Glutamatergic neuron (in vitro differentiated cells): ENCODE results near the gene ENDOV. TPM values are rescaled to one million over a fixed set of nuclear protein-coding genes. Genes with fewer than 3 reads are reported as not detected.

Experiments used
- DNase-seq: peaks from one replicate; pipeline ENCODE4 v3.0.0; 2022
- H3K27ac Mint-ChIP-seq: one replicate; pipeline ENCODE4 v1.8.0; 2020; ENCODE audit warnings: mild to moderate bottlenecking, mixed read lengths, inconsistent platforms; ENCODE audit not compliant: unreplicated experiment
- H3K27me3 Mint-ChIP-seq: one replicate; pipeline ENCODE4 v1.8.0; 2020; ENCODE audit warnings: mild to moderate bottlenecking, moderate library complexity, mixed read lengths, inconsistent platforms; ENCODE audit not compliant: unreplicated experiment
- H3K36me3 Mint-ChIP-seq: one replicate; pipeline ENCODE4 v1.8.0; 2020; ENCODE audit warnings: mild to moderate bottlenecking, mixed read lengths, inconsistent platforms; ENCODE audit not compliant: unreplicated experiment
- H3K4me1 Mint-ChIP-seq: one replicate; pipeline ENCODE4 v1.8.0; 2020; ENCODE audit warnings: mild to moderate bottlenecking, low read depth, mixed read lengths, inconsistent platforms; ENCODE audit not compliant: unreplicated experiment
- H3K4me3 Mint-ChIP-seq: one replicate; pipeline ENCODE4 v1.8.0; 2020; ENCODE audit warnings: mild to moderate bottlenecking, mixed read lengths, inconsistent platforms; ENCODE audit not compliant: unreplicated experiment
- H3K9me3 Mint-ChIP-seq: one replicate; pipeline ENCODE4 v1.8.0; 2020; ENCODE audit warnings: mild to moderate bottlenecking, moderate library complexity, mixed read lengths, inconsistent platforms; ENCODE audit not compliant: unreplicated experiment
- total RNA-seq: library from RNA; stranded (reverse); fragmentation: NEBNext Ultra II Directional; extraction: Animal tissue kit (Norgen Biotek cat#: 25700); gene quantifications from one replicate; pipeline ENCODE4 v1.2.1, GENCODE V29; 2021; ENCODE audit not compliant: unreplicated experiment
- TF ChIP-seq, protein P1 (sequence below): fragments of 200-600 bp; sonication (generic); IDR thresholded peaks from one replicate; pipeline ENCODE4 v1.5.0; 2021; ENCODE audit not compliant: partially characterized antibody, unreplicated experiment

Gene ENDOV
- total RNA-seq, 1 donor from 2014 or later = 42.1 TPM

DNA sequence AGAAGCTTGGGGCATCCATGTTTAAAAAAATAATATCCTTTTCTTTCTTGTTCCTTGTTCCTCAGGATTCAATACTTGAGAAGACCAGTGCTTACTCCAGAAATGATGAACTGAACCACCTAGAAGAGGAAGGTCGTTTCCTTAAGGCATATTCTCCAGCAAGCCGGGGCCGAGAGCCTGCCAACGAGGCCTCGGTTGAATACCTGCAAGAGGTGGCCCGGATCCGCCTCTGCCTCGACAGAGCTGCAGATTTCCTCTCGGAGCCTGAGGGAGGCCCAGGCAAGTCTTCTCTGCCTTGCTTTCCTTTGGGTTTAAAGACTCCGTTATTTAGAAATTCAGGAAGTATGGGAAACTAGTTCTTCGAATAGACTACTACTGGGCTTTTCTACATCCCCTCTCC lies 42.5 kb upstream of the ENDOV start:
- no peak overlapping the region for H3K4me3 Mint-ChIP-seq
- peaks cover under 1% of the 10 kb centered on the region for H3K27me3 Mint-ChIP-seq
- peaks cover 8% of the 10 kb centered on the region for H3K4me1 Mint-ChIP-seq
- no peak overlapping the region for H3K27ac Mint-ChIP-seq
- no peaks in the 10 kb centered on the region for H3K36me3 Mint-ChIP-seq
- H3K9me3 Mint-ChIP-seq = peaks cover 1% of the 10 kb centered on the region
- TF ChIP-seq, protein P1, sequence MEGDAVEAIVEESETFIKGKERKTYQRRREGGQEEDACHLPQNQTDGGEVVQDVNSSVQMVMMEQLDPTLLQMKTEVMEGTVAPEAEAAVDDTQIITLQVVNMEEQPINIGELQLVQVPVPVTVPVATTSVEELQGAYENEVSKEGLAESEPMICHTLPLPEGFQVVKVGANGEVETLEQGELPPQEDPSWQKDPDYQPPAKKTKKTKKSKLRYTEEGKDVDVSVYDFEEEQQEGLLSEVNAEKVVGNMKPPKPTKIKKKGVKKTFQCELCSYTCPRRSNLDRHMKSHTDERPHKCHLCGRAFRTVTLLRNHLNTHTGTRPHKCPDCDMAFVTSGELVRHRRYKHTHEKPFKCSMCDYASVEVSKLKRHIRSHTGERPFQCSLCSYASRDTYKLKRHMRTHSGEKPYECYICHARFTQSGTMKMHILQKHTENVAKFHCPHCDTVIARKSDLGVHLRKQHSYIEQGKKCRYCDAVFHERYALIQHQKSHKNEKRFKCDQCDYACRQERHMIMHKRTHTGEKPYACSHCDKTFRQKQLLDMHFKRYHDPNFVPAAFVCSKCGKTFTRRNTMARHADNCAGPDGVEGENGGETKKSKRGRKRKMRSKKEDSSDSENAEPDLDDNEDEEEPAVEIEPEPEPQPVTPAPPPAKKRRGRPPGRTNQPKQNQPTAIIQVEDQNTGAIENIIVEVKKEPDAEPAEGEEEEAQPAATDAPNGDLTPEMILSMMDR = no peak
- no peak for DNase-seq

DNA sequence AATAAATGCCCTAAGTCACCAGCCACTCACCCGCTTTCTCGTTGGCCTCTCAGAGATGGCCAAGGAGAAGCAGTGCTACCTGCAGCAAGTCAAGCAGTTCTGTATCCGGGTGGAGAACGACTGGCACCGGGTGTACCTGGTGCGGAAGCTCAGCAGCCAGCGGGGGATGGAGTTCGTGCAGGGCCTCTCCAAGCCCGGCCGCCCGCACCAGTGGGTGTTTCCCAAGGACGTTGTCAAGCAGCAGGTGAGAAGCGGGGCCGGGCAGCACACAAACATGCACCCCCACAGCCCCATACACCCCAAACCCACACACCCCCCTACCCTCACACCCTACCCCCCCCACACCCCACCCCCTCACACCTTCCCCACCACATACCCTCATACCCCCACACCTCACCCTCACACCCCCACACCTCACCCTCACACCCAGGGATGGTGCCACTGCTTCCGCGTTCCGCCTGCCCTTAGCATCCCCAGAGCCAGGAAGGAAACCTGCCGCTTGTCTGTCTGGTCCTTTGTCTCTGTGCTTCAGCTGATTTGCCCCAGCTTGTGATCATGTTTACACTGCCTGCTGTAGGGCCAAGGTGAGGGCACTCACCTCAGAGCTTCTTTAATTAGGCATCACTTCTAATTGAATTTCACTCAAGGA lies 41.9 kb upstream of the ENDOV start:
- DNase-seq = no peak
- H3K4me3 Mint-ChIP-seq = no peak overlapping the region
- peaks cover 1% of the 10 kb centered on the region for H3K9me3 Mint-ChIP-seq
- TF ChIP-seq, protein P1 = no peak
- peaks cover 3% of the 10 kb centered on the region for H3K4me1 Mint-ChIP-seq
- no peaks in the 10 kb centered on the region for H3K36me3 Mint-ChIP-seq
- H3K27me3 Mint-ChIP-seq = peaks cover 2% of the 10 kb centered on the region
- H3K27ac Mint-ChIP-seq = no peak overlapping the region

DNA sequence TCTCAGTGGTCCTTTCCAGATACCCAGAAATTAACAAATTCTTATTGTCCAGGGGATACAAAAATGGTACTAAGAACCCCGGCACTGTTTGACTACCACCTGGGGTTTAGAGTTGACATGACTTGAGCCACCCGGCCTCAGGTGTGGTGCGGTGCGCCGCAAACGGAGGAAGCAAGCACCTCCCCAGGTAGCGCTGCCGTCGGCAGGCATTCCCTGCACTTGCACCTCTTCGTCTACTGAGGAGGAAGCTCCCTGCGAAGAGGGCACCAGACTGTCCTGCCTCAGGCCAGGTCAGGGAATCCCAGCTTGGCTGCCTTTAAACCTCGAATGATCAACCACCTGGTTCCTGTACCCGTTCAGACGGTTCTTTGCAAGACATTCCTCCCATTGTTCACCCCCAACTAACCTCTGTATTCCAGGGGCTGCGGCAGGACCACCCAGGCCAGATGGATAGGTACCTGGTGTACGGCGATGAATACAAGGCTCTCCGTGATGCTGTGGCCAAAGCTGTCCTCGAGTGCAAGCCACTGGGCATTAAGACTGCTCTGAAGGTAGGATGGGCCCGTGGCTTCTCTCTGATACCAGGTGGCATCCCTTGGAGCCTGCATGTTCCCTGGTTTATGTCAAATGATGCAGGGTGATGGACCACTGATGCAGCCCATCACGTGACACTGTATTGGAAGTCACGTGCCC lies 40.8 kb upstream of the ENDOV start:
- Mint-ChIP-seq H3K27ac (no peak overlapping the region), H3K27me3 (peaks cover 2% of the 10 kb centered on the region), H3K36me3 (no peaks in the 10 kb centered on the region), H3K4me1 (peaks cover 1% of the 10 kb centered on the region), H3K4me3 (no peak overlapping the region), H3K9me3 (peaks cover 1% of the 10 kb centered on the region)
- no peak for DNase-seq
- TF ChIP-seq, protein P1 = no peak

DNA sequence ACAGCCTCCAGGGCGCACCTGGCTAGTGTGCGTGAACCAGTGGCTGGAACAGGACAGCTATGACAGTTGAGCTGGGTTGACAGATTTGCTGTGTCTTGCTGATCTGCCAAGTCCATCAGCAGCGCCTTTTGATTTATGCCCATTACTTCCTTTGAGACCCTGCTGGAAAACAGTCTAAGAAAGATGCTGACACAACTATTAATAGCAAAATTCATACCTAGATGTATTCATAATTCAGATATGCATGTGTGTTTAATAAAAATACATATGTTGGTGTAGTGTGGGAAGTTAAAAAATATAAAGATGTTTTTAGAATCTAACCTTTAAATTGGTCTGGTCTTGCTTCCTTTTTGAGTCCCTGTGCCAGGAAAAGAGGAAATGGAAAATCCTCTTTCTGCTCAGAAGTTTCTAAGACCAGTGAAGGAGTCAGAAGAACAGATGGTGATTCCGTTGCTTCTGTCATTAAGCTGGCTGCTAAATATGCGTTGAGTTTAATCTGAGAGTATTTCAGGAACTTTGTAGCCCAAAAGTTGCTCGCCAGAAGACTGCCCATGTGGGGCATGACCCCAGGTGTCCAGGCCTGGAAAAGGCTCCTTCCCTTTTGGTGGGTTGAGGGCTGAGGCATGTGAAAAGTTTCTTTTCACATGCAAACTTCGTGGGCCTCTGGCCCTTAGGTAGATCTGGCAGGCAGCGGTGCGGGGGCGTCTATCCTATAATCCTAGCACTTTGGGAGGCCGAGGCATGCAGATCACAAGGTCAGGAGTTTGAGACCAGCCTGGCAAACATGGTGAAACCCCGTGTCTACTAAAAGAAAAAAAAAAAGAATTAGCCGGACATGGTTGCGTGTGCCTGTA lies 40.0 kb upstream of the ENDOV start:
- Mint-ChIP-seq H3K4me1 (peaks cover 1% of the 10 kb centered on the region), H3K36me3 (no peaks in the 10 kb centered on the region), H3K9me3 (peaks cover 1% of the 10 kb centered on the region), H3K27me3 (peaks cover 2% of the 10 kb centered on the region), H3K27ac (no peak overlapping the region), H3K4me3 (no peak overlapping the region)
- TF ChIP-seq, protein P1 = no peak
- no peak for DNase-seq
